ENCODE results near the gene KRT84.

Gene KRT84

GRCh38 chr12:52401526-52401925 lies 16.1 kb upstream of the KRT84 start:
- no peak overlapping the region for H2AFZ ChIP-seq (ENCODE audit: low read length)
- H3K4me1 ChIP-seq (ENCODE audit: insufficient read depth, low read length, poor library complexity, severe bottlenecking): no peaks in the 10 kb centered on the region
- TF ChIP-seq, protein P1, sequence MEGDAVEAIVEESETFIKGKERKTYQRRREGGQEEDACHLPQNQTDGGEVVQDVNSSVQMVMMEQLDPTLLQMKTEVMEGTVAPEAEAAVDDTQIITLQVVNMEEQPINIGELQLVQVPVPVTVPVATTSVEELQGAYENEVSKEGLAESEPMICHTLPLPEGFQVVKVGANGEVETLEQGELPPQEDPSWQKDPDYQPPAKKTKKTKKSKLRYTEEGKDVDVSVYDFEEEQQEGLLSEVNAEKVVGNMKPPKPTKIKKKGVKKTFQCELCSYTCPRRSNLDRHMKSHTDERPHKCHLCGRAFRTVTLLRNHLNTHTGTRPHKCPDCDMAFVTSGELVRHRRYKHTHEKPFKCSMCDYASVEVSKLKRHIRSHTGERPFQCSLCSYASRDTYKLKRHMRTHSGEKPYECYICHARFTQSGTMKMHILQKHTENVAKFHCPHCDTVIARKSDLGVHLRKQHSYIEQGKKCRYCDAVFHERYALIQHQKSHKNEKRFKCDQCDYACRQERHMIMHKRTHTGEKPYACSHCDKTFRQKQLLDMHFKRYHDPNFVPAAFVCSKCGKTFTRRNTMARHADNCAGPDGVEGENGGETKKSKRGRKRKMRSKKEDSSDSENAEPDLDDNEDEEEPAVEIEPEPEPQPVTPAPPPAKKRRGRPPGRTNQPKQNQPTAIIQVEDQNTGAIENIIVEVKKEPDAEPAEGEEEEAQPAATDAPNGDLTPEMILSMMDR (conservative IDR thresholded peaks at IDR 0.05; ENCODE audit: low read length): no peak
- TF ChIP-seq EZH2phosphoT487 (IDR thresholded peaks at IDR 0.05; ENCODE audit: borderline replicate concordance): no peak
- H3K9me3 ChIP-seq (ENCODE audit: insufficient read depth, low read depth, low read length): no peaks in the 10 kb centered on the region
- H3K79me2 ChIP-seq (ENCODE audit: insufficient read depth, low read length): no peaks in the 10 kb centered on the region
- H3F3A ChIP-seq (ENCODE audit: low read depth): no peaks in the 10 kb centered on the region
- no peaks in the 10 kb centered on the region for H3K9me2 ChIP-seq (replicated peaks; ENCODE audit: low read depth, low read length)
- no peaks in the 10 kb centered on the region for H4K20me1 ChIP-seq (ENCODE audit: insufficient read depth, low read length, poor library complexity, severe bottlenecking)
- H3K27me3 ChIP-seq (ENCODE audit: insufficient read depth, low read length, poor library complexity, severe bottlenecking): no peaks in the 10 kb centered on the region
- H3K36me3 ChIP-seq (ENCODE audit: insufficient read depth, low read length): no peaks in the 10 kb centered on the region
- H3K4me2 ChIP-seq (ENCODE audit: low read depth, low read length, poor library complexity, severe bottlenecking): no peak overlapping the region
- H3K4me3 ChIP-seq (ENCODE audit: low read length, poor library complexity, severe bottlenecking): no peak overlapping the region
- H3K9ac ChIP-seq (ENCODE audit: low read depth, low read length, poor library complexity, severe bottlenecking): no peak overlapping the region

GRCh38 chr12:52400906-52401305 lies 15.5 kb upstream of the KRT84 start:
- no peaks in the 10 kb centered on the region for H4K20me1 ChIP-seq (ENCODE audit: insufficient read depth, low read length, poor library complexity, severe bottlenecking)
- H3K9me2 ChIP-seq (replicated peaks; ENCODE audit: low read depth, low read length): no peaks in the 10 kb centered on the region
- no peak overlapping the region for H3K4me2 ChIP-seq (ENCODE audit: low read depth, low read length, poor library complexity, severe bottlenecking)
- H3K4me3 ChIP-seq (ENCODE audit: low read length, poor library complexity, severe bottlenecking): no peak overlapping the region
- no peaks in the 10 kb centered on the region for H3K27me3 ChIP-seq (ENCODE audit: insufficient read depth, low read length, poor library complexity, severe bottlenecking)
- no peaks in the 10 kb centered on the region for H3K36me3 ChIP-seq (ENCODE audit: insufficient read depth, low read length)
- H3K9ac ChIP-seq (ENCODE audit: low read depth, low read length, poor library complexity, severe bottlenecking): no peak overlapping the region
- H3K79me2 ChIP-seq (ENCODE audit: insufficient read depth, low read length): no peaks in the 10 kb centered on the region
- TF ChIP-seq EZH2phosphoT487 (IDR thresholded peaks at IDR 0.05; ENCODE audit: borderline replicate concordance): no peak
- TF ChIP-seq, protein P1 (conservative IDR thresholded peaks at IDR 0.05; ENCODE audit: low read length): no peak
- H3K4me1 ChIP-seq (ENCODE audit: insufficient read depth, low read length, poor library complexity, severe bottlenecking): no peaks in the 10 kb centered on the region
- no peaks in the 10 kb centered on the region for H3F3A ChIP-seq (ENCODE audit: low read depth)
- H2AFZ ChIP-seq (ENCODE audit: low read length): no peak overlapping the region
- H3K9me3 ChIP-seq (ENCODE audit: insufficient read depth, low read depth, low read length): no peaks in the 10 kb centered on the region

GRCh38 chr12:52399756-52400155 lies 14.3 kb upstream of the KRT84 start:
- H3K27me3 ChIP-seq (ENCODE audit: insufficient read depth, low read length, poor library complexity, severe bottlenecking): no peaks in the 10 kb centered on the region
- no peak overlapping the region for H3K4me3 ChIP-seq (ENCODE audit: low read length, poor library complexity, severe bottlenecking)
- TF ChIP-seq, protein P1 (conservative IDR thresholded peaks at IDR 0.05; ENCODE audit: low read length): no peak
- no peak for TF ChIP-seq EZH2phosphoT487 (IDR thresholded peaks at IDR 0.05; ENCODE audit: borderline replicate concordance)

More at GRCh38 chr12:52399756-52400155, 14.3 kb upstream of the KRT84 start:
- Histone ChIP-seq H3F3A (ENCODE audit: low read depth) (no peaks in the 10 kb centered on the region), H4K20me1 (ENCODE audit: insufficient read depth, low read length, poor library complexity, severe bottlenecking) (no peaks in the 10 kb centered on the region), H3K36me3 (ENCODE audit: insufficient read depth, low read length) (no peaks in the 10 kb centered on the region), H3K79me2 (ENCODE audit: insufficient read depth, low read length) (no peaks in the 10 kb centered on the region), H2AFZ (ENCODE audit: low read length) (no peak overlapping the region), H3K9me2 (replicated peaks; ENCODE audit: low read depth, low read length) (no peaks in the 10 kb centered on the region), H3K4me1 (ENCODE audit: insufficient read depth, low read length, poor library complexity, severe bottlenecking) (no peaks in the 10 kb centered on the region), H3K9ac (ENCODE audit: low read depth, low read length, poor library complexity, severe bottlenecking) (no peak overlapping the region), H3K9me3 (ENCODE audit: insufficient read depth, low read depth, low read length) (no peaks in the 10 kb centered on the region), H3K4me2 (ENCODE audit: low read depth, low read length, poor library complexity, severe bottlenecking) (no peak overlapping the region)
